Heart right ventricle (tissue), 16 donors: ENCODE measurements around the gene GALNT5. TPM values are rescaled to one million over a fixed set of nuclear protein-coding genes. Genes with fewer than 3 reads are reported as not detected.

Experiments used
- ATAC-seq, 8 donors: fragments of 200-7000 bp; cut with Tn5 transposase; one replicate each; pipeline ENCODE4 v1.9.1; 2020; ENCODE audit warnings: mild to moderate bottlenecking in 8 of 8, moderate library complexity in 8 of 8, moderate number of reproducible peaks in 1 of 8
- DNase-seq, 2 donors: peaks; one replicate each; pipeline ENCODE4 v3.0.0-alpha.2; 2020
- H3K27ac ChIP-seq, 10 donors: fragments of 200-600 bp; sonication (generic) in 2 of 10; one replicate each; pipeline versions ENCODE4 v1.5.0 to v1.8.0; 2020 to 2022; ENCODE audit warnings: mild to moderate bottlenecking in 3 of 10
- H3K27me3 ChIP-seq, 7 donors: fragments of 200-600 bp; one replicate each; pipeline ENCODE4 v1.8.0; 2021 to 2022; ENCODE audit warnings: mild to moderate bottlenecking in 2 of 7
- H3K36me3 ChIP-seq, 9 donors: fragments of 200-600 bp; sonication (generic) in 1 of 9; one replicate each; pipeline versions ENCODE4 v1.5.0 to v1.8.0; 2020 to 2022; ENCODE audit warnings: mild to moderate bottlenecking in 2 of 9
- H3K4me1 ChIP-seq, 9 donors: fragments of 200-600 bp; sonication (generic) in 1 of 9; one replicate each; pipeline versions ENCODE4 v1.5.0 to v1.8.0; 2020 to 2022; ENCODE audit warnings: mild to moderate bottlenecking in 4 of 9
- H3K4me3 ChIP-seq, 10 donors: fragments of 200-600 bp; sonication (generic) in 2 of 10; one replicate each; pipeline versions ENCODE4 v1.5.0 to v1.8.0; 2020 to 2022; ENCODE audit warnings: mild to moderate bottlenecking in 7 of 10, moderate library complexity in 2 of 10
- H3K9me3 ChIP-seq, 11 donors: fragments of 200-600 bp in 10 of 11; sonication (generic) in 2 of 11; one replicate each; pipeline versions ENCODE4 v1.5.0 to v1.8.0; 2013 to 2022; ENCODE audit warnings: mild to moderate bottlenecking in 2 of 11, control low read depth in 1 of 11, moderate library complexity in 1 of 11
- CTCF ChIP-seq, 9 donors: fragments of 200-600 bp; sonication (generic) in 2 of 9; IDR thresholded peaks; one replicate each; pipeline versions ENCODE4 v1.5.0 to v1.8.0; 2021 to 2022; ENCODE audit warnings: antibody characterized with exemption in 9 of 9, mild to moderate bottlenecking in 5 of 9, moderate library complexity in 1 of 9
- WGBS, 2 donors: extraction: QIAGEN DNeasy Blood & Tissue Kit; methylation state at CpG; one replicate each; pipeline ENCODE4 v1.1.7; 2013; ENCODE audit warnings: inconsistent platforms in 1 of 2; 5-methylcytosine and 5-hydroxymethylcytosine counted together
- intact Hi-C, 10 donors: fragments of 100-400 bp; cut with DNase I; formaldehyde crosslinking; loops; one replicate each; pipeline versions ENCODE4 v1.11.1 to v1.14.2; 2022
- polyA plus RNA-seq, 2 donors: library from polyadenylated mRNA; stranded (reverse); fragments of 200-250 nt; gene quantifications; one replicate each; pipeline ENCODE4 v1.2.3, GENCODE V29; 2013
- total RNA-seq, 10 donors: library from RNA; stranded (reverse); fragmentation: NEBNext Ultra II Directional in 3 of 10; extraction: Animal tissue kit (Norgen Biotek cat#: 25700) in 3 of 10; gene quantifications; one replicate each; pipeline versions ENCODE4 v1.2.1 to v1.2.4, GENCODE V29; 2021 to 2023
- donor health status: Arrhythmogenic right ventricular cardiomyopathy.
- donor health status: ischemic (EF 13 %, LVEDD 7.1; RV severe dilation, severe dysfunction).
- donor health status: healthy with polysubstance abuse.
- donor health status: DM: no; HTN: yes; CAD: no.
- donor health status: DM: no; HTN: no; CAD: no.
- donor health status: ischemic (EF 25% LVEDD 6.9; RV normal size, moderate dysfunction).
- donor health status: ischemic (EF 25% LVEDD 5.7; RV mildly dilated, moderate dysfunction).
- donor health status: healthy.
- donor health status: DM: yes; HTN: yes; CAD: no.
- donor health status: Ischemic cardiomyopathy.
- donor health status: ischemic (EF 35%, LVEDD 5.7; RV mildly dilated, moderate dysfunction).
- donor health status: nonischemic (EF 11% LVEDD 7.7; RV severe dilation, severe dysfunction).
- donor health status: DM: yes; HTN: yes; CAD: no.
- donor health status: PGD.
- donor health status: ischemic (EF 29% LVEDD 5.4; RV normal size, mild dysfunction).
- donor health status: nonischemic (EF 23%, LVEDD 6.1; RV moderate dilation, normal function).

The GALNT5 gene
- total and polyA plus RNA-seq, 12 donors, result 0.06 to 0.74 (median 0.23) TPM; not detected in 1

DNA sequence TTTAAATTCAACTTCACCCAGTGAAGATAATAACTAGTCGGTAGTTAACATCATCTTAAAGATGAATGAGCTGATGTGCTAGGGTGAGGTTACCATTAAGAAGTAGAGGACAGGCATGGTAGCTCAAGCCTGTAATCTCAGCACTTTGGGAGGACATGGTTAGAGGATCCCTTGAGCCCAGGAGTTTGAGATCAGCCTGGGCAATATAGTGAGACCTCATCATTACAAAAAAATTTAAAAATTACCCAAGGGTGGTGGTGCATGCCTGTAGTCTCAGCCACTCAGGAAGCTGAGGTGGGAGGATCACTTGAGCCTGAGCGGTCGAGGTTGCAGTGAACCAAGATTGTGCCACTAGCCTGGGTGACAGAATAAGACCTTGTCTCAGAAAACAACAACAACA lies 4.7 kb downstream of the GALNT5 start:
- DNase-seq (no peak), ATAC-seq (no peak)
- intact Hi-C loops, result no loop called here
- Histone ChIP-seq H3K27me3 (no peaks in the 10 kb centered on the region), H3K36me3 (no peaks in the 10 kb centered on the region), H3K4me1 (peaks cover 0 to 25% (median 13%) of the 10 kb centered on the region in 9 donors), H3K9me3 (no peaks in the 10 kb centered on the region), H3K4me3 (no peak overlapping the region), H3K27ac (no peak overlapping the region)
- WGBS, 2 donors, result 91 to 92% methylated on average over 3 of the region's 3 CpGs
- TF ChIP-seq CTCF (IDR thresholded peaks at IDR 0.05), result no peak

DNA sequence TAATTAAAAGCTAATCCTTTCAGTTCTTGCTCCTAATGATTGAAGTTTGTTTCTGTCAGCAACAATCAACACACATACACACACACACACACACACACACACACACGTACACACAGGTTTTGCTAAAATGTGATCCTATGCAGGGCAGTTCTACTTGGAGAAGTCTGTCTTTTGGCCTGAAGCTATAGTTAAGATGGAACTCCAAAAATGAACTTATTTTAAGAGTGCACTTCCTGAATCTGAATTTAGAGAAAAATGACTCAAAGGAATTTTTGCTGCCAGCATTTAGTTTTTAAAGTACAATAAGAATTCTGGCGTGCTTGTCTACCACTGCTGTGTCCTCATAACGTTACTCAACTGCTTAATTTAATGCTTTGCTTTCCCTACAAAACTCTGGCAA lies 6.6 kb downstream of the GALNT5 start:
- H3K36me3 ChIP-seq, result no peaks in the 10 kb centered on the region
- ATAC-seq (no peak), DNase-seq (no peak)
- no peaks in the 10 kb centered on the region for H3K9me3 ChIP-seq
- H3K4me1 ChIP-seq, result peaks cover 0 to 13% (median 7%) of the 10 kb centered on the region in 9 donors
- TF ChIP-seq CTCF (IDR thresholded peaks at IDR 0.05), result no peak
- intact Hi-C loops, result no loop called here
- no peak overlapping the region for H3K27ac ChIP-seq
- H3K27me3 ChIP-seq, result no peaks in the 10 kb centered on the region
- no peak overlapping the region for H3K4me3 ChIP-seq
- 49 to 53% methylated on average over 3 of the region's 3 CpGs for WGBS, 2 donors

GRCh38 chr2:157265825-157266224 lies 8.3 kb downstream of the GALNT5 start:
- Histone ChIP-seq H3K36me3 (no peaks in the 10 kb centered on the region), H3K27me3 (no peaks in the 10 kb centered on the region), H3K4me3 (no peak overlapping the region), H3K4me1 (peaks cover 0 to 10% (median 4%) of the 10 kb centered on the region in 9 donors), H3K27ac (no peak overlapping the region), H3K9me3 (no peaks in the 10 kb centered on the region)
- no peak for ATAC-seq
- no peak for DNase-seq
- TF ChIP-seq CTCF (IDR thresholded peaks at IDR 0.05), result no peak
- WGBS, 2 donors, result 94 to 96% methylated on average over 4 of the region's 4 CpGs
- intact Hi-C loops, result no loop called here

GRCh38 chr2:157267476-157267875 lies 10.0 kb downstream of the GALNT5 start:
- Histone ChIP-seq H3K27me3 (no peaks in the 10 kb centered on the region), H3K9me3 (peaks cover 0 to 1% (median 0%) of the 10 kb centered on the region in 11 donors), H3K27ac (no peak overlapping the region), H3K36me3 (no peaks in the 10 kb centered on the region), H3K4me3 (no peak overlapping the region), H3K4me1 (no peaks in the 10 kb centered on the region)
- DNase-seq (no peak), ATAC-seq (no peak)
- TF ChIP-seq CTCF (IDR thresholded peaks at IDR 0.05), result no peak
- intact Hi-C loops, result no loop called here
- 51 to 56% methylated on average over 2 of the region's 2 CpGs for WGBS, 2 donors
